Peyer's patch (tissue), 4 donors: Measurements from ENCODE around the gene NR0B2.

Source experiments
- POLR2A ChIP-seq, 2 donors: fragments of 450-650 bp; IDR thresholded peaks; one replicate each; pipeline ENCODE4 v1.5.1; 2017; ENCODE audit warnings: antibody characterized with exemption in 2 of 2, mild to moderate bottlenecking in 2 of 2, moderate library complexity in 2 of 2
- TF ChIP-seq, protein P1 (sequence below), 6 experiments: fragments of 450-650 bp in 4 of 6; fragments of 200-600 bp in 2 of 6; sonication (generic) in 1 of 6; IDR thresholded peaks; one replicate each; pipeline ENCODE4 v1.5.1; 2017 to 2019; ENCODE audit warnings: antibody characterized with exemption in 6 of 6, mild to moderate bottlenecking in 3 of 6, moderate library complexity in 1 of 6

DNA sequence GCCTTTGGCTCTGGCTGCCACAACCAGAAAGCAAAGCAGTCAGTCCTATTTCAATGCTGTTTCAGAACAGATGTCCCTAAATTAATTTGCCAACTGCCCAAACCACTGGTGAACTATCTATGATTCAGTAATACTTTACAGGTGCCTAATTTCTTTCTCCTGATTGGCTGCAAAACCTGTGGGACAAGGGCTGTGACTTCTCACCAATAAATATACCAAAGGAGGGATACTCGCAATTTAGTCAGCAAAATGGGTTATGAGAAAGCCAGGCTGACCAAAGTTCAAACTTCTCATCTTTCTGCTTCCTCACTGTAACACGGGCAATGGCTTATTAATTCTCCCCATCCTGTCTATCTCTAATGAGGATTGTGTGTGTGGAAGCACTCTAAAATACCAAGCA lies 36.4 kb downstream of the NR0B2 start:
- TF ChIP-seq, protein P1, sequence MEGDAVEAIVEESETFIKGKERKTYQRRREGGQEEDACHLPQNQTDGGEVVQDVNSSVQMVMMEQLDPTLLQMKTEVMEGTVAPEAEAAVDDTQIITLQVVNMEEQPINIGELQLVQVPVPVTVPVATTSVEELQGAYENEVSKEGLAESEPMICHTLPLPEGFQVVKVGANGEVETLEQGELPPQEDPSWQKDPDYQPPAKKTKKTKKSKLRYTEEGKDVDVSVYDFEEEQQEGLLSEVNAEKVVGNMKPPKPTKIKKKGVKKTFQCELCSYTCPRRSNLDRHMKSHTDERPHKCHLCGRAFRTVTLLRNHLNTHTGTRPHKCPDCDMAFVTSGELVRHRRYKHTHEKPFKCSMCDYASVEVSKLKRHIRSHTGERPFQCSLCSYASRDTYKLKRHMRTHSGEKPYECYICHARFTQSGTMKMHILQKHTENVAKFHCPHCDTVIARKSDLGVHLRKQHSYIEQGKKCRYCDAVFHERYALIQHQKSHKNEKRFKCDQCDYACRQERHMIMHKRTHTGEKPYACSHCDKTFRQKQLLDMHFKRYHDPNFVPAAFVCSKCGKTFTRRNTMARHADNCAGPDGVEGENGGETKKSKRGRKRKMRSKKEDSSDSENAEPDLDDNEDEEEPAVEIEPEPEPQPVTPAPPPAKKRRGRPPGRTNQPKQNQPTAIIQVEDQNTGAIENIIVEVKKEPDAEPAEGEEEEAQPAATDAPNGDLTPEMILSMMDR (IDR thresholded peaks at IDR 0.05) = no peak
- TF ChIP-seq POLR2A (IDR thresholded peaks at IDR 0.05) = no peak
